Measurements from ENCODE around the gene TMEM50B. TPM values are rescaled to one million over a fixed set of nuclear protein-coding genes. Genes with fewer than 3 reads are reported as not detected.

Gene TMEM50B
- 34.4 and 41.3 TPM in 2 replicates for total RNA-seq

GRCh38 chr21:33479679-33480480 lies at the start of gene TMEM50B:
Gene TMEM50B, minus strand, starts transcription at chr21:33479974. Its CDS starts 11,089 bp downstream, at chr21:33468885.

GRCh38 chr21:33491373-33492102 lies 11.8 kb upstream of the TMEM50B start, which contains the start of gene DNAJC28:
Gene DNAJC28, minus strand, starts transcription at chr21:33491716. Its CDS starts 2,323 bp downstream, at chr21:33489393.

GRCh38 chr21:33403128-33403785 lies 76.5 kb downstream of the TMEM50B start, which contains the start of gene IFNGR2:
Gene IFNGR2, plus strand, starts transcription at chr21:33403413. Its CDS starts 131 bp downstream, at chr21:33403544.

Other genes starting within 250 kb of the TMEM50B start
- 28.9 and 48.2 TPM in 2 replicates for gene IL10RB, start 213.6 kb downstream of the TMEM50B start, total RNA-seq
- 20.8 and 33.3 TPM in 2 replicates for gene IFNAR1, start 155.0 kb downstream of the TMEM50B start, total RNA-seq
- gene IFNGR2, start 76.6 kb downstream of the TMEM50B start, total RNA-seq, result 48.4 and 49.1 TPM in 2 replicates
- gene DNAJC28, start 11.7 kb upstream of the TMEM50B start, total RNA-seq, result 1.3 and 2.6 TPM in 2 replicates
- 81.5 and 121 TPM in 2 replicates for gene GART, start 62.1 kb upstream of the TMEM50B start, total RNA-seq
- gene SON, start 63.1 kb upstream of the TMEM50B start, total RNA-seq, result 106 and 114 TPM in 2 replicates
- 14.3 and 19.8 TPM in 2 replicates for gene DONSON, start 108.7 kb upstream of the TMEM50B start, total RNA-seq
- gene CRYZL1, start 161.8 kb upstream of the TMEM50B start, total RNA-seq, result 27.3 and 38.0 TPM in 2 replicates
- 42.9 and 64.7 TPM in 2 replicates for gene ITSN1, start 162.5 kb upstream of the TMEM50B start, total RNA-seq

All from epithelial cell of umbilical artery (primary cell).